ENCODE results near the gene MAN1A2.

Gene MAN1A2

DNA sequence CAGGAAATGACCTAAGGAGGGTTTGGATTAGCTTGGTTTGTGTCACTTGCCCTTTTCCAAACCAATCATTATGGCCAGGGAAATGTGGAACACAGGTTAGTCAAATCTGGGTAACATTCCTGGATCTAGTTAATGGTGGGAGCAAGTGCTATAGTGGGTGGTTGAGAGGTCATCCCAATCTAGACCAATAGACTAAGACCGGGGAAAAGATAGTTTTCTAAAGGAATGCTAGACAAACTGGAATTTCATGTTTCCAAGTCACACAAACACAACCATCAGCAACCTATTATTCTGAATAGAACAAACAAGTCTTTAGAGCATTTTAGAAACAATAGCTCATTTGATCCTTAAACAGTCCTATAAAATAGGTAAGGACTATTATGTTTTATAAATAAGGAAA lies 4.3 kb upstream of the MAN1A2 start:
- no peak for DNase-seq

DNA sequence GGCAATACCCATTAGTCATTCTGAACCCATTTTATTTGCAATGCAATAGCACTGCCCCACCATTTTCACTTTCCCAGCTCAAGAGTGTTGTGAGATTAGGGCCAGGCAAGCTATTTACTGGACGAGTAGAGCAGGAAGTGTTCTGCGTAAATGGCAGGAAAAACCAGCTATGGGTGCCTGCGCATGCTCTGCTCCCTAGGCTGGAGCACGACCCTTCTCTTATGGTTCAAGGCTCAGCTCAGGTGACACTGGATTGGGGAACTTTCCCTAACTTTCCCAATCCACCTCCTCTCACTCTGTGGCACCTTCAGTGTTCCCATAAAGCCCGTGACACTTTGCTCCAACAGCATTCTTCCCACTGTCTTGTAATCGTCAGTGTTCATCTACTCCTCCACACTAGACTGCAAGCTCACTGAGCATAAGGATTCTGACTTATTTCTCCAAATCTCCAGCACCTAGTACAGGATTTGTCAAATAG lies 3.6 kb upstream of the MAN1A2 start:
- DNase-seq: no peak

DNA sequence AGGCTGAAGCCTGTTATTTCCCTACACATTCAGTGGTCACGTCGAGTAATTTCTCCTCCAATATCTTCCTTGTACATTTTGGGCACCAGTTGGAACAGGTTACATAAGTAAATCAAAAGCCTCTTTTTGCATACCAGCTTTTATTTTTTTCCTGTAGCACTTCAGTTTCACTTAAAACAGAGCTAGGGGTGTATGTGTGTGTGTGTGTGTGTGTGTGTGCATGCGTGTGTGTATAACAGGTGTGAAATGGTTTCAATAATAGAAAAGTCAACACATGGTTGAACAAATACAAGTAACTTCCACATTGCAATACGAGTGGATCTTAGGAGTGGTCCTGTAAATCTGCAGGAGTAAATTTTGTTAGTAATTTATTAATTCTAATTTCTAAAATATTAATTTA lies 3.0 kb upstream of the MAN1A2 start:
- DNase-seq: no peak

DNA sequence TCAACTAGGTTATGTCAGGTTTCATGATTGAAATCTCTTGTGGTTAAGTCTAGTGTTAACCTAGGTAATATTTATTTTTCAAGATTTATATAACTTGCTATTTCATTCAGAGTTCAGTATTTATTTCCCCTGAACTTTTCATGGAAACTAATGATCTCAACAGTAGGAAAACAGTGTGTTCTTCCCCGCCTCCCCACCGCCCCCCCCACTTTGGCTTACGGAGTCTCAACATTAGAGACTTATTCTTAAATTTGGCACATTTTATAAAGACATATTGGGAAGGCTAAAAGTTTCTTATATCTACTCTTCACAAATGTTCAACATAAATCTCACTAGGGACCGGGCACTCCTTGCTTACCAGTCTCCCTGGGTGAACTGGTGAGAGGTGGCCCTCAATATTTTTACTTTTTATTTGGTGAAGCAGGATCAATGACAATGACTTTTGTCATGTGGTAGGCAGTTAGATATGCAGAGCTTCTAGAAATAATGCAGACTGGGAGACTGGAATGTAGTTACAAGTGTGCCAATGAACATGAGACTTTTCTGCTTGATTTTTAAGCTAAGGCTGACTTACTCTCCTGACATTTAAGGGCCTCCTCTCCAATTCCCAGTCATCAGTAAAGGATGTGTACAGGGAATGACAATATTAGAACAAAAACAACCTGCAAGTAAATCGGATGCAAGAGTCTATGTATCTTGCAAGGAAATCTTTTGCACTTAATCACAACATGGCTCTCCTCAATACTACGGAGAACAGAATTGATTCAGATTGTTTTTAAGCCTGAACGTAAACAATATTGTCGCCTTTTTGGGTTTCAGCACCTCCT lies 1.7 kb upstream of the MAN1A2 start:
- peak; percentile 24 for DNase-seq

DNA sequence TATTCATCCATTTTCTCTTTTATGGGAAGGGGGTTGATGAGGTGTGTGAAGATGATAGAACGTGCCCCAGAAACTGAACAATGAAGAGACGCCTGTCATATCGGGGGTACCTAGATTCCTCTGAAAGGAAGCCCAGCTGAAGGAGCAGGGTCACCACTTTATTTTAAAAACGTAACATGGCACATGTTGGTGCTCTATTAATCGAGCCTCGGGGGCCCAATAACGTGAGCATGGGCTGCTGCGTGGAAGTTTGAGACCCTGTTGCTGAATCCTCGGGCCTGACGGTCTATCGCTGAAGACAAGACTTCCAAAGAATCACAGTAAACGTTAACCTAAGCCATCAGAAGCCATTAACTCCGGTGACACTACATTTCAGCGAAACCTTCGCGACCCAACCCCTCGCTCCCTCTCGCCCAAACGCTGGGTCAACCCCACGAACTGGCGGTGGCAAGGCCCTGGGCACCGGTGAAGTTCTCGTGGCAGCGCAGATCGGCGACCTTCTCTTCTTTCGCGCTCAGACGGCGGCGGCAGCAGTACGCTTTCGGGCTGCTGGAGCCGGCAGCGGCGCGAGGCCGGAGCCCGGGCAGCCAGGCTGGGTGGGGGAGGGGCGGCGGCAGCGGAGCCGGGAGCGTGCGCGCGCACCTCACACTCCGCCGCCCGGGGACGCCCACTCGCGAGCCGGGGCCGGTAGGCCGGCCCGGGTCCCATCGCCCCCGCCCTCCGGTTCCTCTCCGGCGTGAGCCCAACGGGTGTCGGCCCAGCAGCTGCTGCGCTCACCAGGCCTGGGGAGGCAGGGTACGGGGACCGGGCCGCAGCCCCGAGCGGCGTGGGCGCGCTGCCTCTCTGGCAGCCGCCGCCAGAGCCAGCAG lies 838 bp upstream of the MAN1A2 start:
- DNase-seq: peak; percentile 77

DNA sequence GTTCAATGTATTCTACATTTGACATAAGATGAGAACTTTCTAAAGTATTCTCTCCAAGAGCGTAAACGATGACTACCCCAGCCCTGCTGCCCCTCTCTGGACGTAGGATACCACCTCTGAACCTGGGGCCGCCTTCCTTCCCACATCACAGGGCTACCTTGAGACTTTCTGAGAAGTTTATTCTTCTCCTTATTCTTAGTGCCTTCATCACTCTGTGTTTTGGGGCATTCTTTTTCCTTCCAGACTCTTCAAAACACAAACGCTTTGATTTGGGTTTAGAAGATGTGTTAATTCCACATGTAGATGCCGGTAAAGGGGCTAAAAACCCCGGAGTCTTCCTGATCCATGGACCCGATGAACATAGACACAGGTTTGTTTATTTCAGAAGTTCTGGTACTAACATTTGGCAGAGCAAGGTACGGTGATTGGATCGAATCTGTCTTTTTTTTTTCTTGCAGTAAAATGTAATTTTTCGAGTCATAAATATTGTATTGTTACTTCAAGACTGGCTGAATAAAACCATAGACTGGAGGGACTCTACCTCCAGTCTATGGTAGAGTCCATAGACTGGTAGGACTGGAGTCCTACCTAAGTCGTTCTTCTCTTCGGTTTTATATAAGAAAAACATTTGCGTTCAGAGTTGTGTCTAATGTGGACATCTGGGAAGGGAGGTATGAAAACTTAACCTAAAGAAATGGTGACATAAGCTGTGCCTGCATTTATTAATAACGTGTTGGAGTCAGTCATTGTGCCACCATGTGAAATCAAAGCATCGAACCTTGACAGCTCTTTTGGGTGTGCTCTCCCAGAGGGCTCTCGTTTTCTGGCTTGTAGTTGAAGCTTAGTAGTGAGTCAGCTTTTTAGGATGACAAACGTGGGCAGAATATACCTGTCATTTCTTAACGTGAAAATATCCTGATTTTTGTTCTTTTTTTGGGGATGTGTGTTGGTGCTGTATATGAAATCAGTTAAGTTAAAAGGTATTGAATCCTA lies 1.2 kb downstream of the MAN1A2 start:
- peak; percentile 18 for DNase-seq

DNA sequence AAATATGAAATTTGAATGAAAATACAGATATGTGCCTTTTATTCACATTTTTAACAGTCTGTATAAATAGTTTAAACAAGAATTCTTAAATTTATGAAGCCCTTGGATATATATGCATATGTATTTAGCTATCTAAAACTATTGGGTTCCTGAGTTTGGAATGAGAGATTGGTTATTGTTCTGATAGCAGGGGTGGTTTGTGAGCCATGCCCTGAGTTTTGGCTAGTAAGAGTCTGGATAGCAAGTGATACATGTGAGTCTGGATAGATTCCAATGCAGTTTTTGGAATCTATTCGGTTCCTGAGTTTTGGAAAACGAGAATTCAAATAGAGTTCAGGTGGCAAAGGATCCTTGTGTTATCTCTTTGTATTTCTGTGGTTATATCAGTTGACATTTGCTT lies 2.8 kb downstream of the MAN1A2 start:
- no peak for DNase-seq

DNA sequence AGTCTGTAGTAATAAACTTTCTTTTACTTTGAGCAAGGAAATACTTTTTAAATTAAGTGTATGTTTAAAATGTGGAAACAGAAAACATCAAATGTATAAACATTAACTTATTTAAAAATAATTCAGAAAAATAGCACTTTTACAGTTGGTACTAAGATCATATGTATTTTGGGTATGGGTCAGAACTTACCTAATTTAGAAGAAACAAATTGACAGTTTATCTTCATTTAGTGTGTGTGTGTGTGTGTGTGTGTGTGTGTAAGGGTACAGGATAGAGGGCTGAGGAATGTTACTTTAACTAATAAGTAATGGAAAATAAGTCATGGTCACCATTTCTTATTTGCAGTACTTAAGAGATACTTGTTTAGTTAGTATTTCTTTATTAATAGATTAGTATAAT lies 3.3 kb downstream of the MAN1A2 start:
- no peak for DNase-seq

DNA sequence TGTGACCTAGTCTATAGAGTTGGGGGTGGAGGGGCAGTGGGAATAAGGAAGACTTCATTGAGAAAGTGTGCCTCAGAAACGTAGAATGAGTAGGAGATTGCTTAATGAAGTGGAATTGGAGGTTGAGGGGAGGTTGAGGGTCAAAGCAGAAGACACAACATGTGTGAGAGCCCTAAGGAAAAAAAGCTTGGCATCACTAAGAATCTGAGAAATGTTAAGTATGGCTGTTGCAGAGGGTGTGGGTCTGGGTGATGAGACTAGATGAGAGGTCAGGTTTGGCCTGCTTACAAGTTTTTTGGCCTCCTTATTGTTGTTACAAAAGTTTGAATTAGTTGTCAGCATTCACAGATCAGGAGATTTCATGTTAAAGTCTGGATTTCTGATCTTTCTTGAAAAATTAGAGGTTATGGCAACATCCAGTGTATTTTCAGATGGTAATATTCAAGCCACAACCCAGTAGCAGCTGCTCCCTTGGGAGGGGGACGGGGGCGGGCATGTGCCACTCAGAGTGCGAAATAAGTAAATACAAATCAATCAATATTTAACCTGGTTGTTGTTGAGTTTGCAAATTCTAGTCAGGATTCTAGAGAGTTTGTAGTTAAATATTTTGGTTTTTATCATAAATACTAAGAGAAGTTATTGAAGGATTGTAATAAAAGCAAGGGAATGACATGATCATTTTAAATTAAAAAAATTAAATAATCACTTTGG lies 4.3 kb downstream of the MAN1A2 start:
- peak; percentile 46 for DNase-seq

DNA sequence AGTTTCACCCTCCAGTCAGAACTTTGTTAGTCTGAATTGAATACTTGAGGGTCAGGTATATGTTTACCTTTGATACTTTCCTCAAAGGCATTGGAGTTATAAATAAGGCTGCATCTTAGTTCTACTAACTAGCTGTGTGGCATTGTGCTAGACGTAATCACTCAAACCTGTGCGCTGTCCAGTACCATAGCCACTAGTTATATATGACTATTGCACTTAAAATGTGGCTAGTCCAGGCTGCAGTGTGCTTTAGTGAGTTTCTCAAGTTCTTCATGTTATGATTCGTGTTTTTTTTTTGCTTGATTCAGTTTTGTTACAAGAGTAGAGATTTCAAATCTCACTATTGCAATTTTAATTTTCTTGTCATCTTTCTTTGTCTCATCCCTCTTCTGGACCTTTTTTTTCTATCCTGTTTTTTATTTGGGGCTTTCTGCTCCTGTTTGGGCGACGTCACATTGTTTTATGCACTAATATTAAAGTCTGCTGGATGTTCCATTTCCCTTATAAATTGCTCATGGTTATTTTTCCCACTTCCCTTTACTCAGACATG lies 5.7 kb downstream of the MAN1A2 start:
- peak; percentile 17 for DNase-seq

DNA sequence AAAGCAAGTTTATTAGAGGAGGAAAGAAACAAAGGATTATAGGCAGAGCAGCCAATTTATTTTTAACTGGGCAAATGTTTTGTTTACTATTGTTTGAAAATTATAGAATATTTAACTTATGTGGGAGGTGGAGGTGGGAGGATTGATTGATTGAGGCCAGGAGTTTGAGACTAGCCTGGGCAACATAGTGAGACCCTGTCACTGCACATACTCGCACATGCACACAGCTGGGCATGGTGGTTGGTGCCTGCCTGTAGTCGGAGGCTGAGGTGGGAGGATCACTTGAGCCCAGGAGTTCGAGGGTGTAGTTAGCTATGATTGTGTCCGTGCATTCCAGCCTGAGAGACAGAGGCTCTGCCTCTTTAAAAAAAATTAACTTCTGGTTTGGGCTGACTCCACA lies 6.7 kb downstream of the MAN1A2 start:
- DNase-seq: no peak

DNA sequence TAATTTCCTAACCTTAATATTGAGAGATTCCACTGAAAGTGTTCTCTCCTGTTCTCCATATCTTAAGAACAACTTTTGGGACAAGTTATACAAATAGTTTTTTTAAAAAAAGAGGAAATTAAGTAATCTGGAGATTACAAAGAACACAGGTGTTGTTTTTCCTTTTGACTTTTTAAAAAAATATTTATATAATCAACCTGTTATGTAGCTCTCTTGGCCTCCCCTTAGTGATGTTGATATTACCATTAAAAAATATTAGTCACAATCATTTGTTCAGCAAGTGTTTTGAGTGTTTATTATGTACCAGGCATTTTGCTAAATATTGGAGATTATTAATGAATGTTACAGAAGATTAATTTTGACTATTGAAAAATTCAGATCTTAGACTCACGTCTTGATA lies 8.1 kb downstream of the MAN1A2 start:
- no peak for DNase-seq

DNA sequence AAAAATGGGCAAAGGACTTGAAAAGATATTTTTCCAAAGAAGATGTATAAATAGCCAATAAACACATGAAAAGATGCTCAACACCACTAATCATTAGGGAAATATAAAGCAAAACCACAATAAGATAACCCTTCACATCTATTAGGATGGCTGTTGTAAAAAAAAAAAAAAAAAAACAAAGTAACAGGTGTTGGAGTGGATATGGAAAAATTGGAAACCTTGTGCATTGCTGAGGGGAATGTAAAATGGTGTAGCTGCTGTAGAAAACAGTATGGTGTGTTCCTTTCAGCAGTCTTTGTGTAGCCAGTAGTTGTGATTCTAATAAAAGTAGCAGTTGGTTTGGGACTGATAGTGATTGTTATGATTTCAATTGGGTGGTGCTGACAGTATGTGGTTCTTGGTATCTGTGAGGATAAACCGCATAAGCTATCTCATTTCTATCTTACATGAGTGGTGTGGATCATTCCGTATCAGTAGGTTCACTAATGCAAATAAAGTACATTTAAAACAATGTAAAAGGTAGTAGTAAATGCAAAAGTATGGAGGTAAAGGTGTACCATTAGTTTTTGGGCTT lies 19.9 kb downstream of the MAN1A2 start:
- DNase-seq: no peak

DNA sequence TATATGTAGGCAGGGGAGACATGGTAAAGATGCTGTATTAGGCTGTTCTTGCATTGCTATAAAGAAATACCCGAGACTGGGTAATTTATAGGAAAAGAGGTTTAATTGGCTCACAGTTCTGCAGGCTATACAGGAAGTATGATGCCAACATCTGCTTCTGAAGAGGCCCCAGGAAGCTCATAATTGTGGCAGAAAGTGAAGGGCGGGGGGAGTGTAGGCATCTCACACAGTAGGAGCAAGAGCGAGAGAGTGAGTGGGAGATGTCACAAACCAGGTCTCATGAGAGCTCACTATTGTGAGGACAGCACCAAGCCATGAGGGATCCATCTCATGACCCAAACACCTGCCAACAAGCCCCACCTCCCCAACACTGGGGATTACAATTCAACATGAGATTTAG lies 21.1 kb downstream of the MAN1A2 start:
- no peak for DNase-seq

DNA sequence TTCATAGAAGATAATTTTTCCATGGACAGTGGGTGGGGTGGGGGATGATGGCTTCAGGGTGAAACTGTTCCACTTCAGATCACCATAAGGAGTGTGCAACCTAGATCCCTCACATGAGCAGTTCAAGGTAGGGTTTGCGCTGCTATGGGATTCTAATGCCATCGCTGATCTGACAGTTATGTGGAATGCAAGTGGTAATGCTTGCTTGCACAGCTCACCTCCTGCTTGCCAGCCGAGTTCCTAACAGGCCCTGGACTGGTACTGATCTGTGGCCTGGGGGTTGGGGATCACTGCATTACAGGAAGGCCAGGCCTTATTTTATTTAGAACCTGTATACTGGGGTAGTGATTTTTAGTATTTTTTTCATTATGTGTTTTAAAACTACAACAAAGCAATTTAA lies 22.0 kb downstream of the MAN1A2 start:
- DNase-seq: no peak

DNA sequence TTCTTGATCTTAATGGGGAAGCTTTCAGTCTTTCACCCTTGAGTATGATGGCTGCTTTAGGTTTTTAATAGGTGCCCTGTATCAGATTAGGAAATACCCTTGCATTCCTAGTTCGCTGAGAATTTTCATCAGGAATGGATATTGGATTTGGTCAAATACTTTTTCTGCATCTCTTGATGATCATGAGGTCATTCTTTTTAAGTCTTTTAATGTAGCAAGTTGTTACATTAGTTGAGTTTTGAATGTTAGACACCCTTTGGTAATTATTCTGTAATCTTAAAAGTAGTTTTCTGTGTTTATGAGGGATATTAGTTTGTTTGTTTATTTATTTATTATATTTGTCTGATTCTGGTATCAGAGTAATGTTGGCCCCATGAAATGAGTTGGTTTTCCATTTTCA lies 22.5 kb downstream of the MAN1A2 start:
- DNase-seq: no peak

DNA sequence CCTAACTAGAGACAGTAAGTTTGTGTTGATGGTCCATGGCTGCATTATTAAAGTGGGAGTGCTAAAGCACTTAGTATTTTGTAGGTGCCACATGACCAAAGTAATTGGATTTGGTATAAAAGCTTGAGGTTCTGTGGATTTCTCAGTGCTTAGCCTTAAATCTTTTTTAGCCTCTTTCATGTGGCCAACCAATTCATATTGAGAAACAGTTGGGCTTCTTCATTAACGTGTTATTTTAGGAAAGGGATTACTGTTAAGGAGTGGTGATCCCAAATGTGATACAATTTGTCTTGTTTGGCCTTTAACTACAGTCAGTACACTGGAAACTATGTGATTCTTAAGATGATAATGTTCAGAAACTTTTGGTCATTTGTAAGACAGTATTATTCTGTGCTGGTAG lies 25.5 kb downstream of the MAN1A2 start:
- DNase-seq: no peak

DNA sequence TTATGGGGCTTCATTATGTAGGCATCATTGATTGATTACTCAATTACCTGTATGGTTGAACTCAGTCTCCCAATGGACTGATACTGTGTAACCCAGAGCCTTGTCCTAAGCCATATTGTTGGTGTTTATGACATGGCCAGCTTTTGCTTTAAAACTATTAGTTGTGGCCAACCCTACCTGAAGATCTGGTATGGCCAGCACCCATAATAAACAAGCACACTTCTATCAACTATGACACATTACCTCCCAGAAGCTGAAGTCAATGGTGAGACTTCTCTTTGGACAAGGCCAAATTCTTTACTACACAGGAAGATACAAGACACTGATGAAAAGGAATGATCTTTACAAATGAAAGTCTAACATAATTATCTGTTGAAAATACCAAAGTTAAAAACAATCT lies 28.8 kb downstream of the MAN1A2 start:
- no peak for DNase-seq

DNA sequence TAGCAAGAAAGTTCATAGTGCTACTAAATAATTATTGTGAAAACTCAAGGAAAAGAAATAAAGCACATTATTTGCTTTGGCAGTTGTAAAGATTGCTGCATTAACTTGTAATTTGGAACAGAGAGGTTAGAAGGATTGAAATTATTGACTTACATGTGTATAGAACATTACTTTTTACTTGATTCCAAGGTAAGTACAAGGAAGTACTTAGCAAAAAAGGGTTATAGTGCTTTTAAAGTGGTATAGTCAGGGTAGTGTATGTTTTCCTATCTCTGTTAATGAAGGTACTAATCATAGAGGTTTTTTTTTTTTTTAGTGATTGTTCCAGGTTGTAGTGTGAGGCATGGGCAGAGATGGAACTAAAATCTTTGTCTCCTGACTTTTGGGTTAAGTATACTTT lies 29.4 kb downstream of the MAN1A2 start:
- no peak for DNase-seq

DNA sequence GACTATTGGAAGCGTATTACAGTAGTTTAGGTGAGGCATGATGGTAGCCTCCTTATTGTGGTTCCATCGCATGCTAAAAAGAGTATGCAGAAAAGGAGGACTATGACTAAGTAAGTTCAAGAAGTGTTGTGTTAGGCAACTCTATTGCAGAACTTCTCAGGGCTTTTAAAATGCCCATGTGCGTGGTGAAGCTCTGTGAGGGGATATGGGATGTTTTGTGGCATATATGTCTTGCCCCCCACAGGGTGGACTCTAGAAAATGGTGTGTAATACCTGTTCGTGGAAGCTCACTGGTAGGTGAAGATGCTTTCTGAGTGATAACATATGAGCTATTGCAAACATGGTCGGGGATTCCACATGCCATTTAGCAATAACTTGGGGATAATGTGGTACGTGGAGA lies 31.7 kb downstream of the MAN1A2 start:
- DNase-seq: no peak

DNA sequence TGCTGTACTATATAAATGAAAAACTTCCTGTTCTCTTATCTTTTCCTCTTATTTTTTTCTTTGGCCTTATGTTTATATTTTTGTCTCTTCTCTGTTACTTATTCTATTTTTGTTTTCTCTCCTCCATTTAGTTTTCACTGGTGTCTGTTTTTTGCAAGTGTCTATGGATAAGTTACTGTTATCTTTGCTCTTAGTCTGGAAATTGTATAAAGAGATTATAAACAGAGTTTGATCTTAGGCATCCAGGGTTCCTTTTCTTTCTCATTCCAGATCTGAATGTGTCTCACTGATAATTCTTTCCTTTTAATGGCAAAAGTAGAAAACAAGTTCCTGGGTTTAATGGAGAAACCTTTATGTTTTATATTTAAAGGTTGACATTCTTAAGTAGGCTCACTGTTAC lies 34.5 kb downstream of the MAN1A2 start:
- no peak for DNase-seq

DNA sequence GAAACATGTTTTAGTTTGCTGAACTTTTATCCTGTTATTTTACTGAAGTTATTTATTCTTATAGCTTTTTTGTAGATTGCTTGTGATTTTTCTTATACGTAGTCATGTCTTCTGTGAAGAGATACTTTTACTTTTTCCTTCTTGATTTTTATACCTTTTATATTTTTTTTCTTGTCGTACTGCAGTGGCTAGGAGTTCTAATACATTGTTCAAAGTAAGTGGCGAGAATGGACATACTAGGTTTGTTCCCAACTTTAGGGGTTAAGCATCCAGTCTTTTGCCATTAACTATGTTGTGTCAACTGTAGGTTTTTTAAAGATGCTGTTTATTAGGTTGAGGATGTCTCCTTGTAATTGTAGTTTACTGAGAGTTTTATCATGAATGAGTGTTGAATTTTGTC lies 36.3 kb downstream of the MAN1A2 start:
- DNase-seq: no peak

Data from HCEC 1CT (cell line).